ENCODE data around the gene MARK1.

MARK1 gene

DNA sequence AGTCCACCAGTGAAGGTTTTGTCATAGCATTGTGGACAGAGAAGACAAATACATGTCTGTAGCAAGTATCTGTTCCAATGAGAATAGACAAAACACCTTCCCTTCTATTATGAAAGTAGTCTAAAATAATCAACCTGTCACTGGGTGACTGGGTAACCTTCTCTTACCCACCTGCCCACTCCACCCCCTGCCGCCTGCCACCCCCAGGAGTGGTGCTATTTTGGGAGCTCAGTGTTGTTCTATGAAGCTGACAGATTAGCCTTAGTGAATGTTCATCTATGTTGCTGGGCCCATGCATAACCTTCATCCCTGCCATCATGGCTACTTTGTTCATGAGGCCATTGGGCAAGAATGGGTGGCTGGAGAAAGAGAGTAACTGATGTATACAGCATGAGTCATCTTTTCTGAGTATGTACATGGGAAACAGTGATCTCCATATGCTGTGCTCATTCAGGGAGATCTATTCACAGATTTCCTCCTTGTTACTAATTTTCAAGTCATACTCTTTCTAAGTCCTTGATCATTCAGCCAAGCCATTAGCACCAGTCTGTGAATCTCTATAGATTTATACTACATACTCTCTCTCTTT lies 24.8 kb downstream of the MARK1 start:
- Mint-ChIP-seq H3K27ac (no peak overlapping the region), H3K9me3 (no peaks in the 10 kb centered on the region), H3K36me3 (no peaks in the 10 kb centered on the region), H3K27me3 (peaks cover 8 to 10% of the 10 kb centered on the region in 2 donors), H3K4me1 (no peaks in the 10 kb centered on the region), H3K4me3 (no peak overlapping the region)
- ATAC-seq (replicated peaks): no peak
- DNase-seq: no peak

DNA sequence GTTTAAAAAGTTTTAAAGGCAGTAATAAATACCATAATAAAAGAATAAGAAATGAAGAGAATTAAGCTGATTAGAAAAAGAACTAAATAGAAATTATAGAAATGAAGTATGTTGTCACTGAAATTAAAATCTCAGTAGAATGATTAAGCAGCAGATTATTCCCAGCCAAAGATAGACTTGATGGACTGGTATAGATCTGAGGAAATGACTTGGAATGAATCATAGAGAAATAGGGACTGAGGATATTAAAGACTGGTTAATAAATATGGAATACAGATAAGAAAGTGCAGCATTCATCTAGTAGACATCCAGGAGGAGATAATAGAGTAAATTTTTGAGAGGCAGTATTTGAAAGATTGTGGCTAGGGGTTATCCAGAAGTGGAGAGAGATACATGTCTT lies 28.7 kb downstream of the MARK1 start:
- no peak for ATAC-seq (replicated peaks)
- no peaks in the 10 kb centered on the region for H3K36me3 Mint-ChIP-seq
- no peaks in the 10 kb centered on the region for H3K4me1 Mint-ChIP-seq
- DNase-seq: no peak
- H3K27me3 Mint-ChIP-seq: peaks cover 5 to 6% of the 10 kb centered on the region in 2 donors
- no peak overlapping the region for H3K4me3 Mint-ChIP-seq
- no peak overlapping the region for H3K27ac Mint-ChIP-seq
- no peaks in the 10 kb centered on the region for H3K9me3 Mint-ChIP-seq

DNA sequence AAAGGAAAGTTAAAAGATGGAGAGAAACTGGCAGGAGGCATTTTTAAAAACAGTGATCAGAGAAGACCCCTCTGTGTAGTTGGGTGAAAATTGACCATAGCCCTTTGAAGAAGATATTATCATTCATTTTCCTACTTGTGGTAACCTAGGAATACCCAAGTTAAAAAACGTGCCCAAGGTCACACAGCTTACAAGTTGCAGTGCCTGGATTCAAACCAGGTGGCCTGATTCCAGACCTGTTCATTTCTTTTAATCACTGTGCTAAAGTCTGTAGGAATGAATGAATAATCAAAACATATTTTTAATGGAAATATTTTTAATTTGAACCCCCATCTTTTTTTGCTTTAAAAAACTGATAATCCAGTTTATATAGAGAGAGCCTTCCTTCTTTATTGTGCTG lies 35.6 kb downstream of the MARK1 start:
- Mint-ChIP-seq H3K36me3 (no peaks in the 10 kb centered on the region), H3K27me3 (no peaks in the 10 kb centered on the region), H3K9me3 (no peaks in the 10 kb centered on the region), H3K27ac (no peak overlapping the region), H3K4me1 (no peaks in the 10 kb centered on the region), H3K4me3 (no peak overlapping the region)
- ATAC-seq (replicated peaks) (no peak), DNase-seq (no peak)

DNA sequence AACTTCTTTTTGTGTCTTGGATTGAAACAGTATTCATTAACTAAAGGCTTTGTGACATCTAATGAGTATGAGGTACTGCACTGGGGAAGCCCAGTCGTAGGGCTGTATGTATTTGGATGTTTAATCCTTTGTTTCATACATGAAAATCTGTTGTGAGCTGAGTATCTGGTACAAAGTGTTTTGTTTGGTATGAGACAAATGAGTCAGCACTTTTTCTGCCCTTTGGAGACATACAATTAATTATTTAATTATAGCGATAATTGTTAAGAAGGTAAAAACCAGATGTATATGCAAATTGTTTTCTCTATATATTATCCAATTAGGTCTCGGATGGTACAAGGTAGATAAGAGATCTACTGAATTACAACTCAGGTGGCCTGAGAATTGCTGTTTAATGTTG lies 36.3 kb downstream of the MARK1 start:
- H3K4me1 Mint-ChIP-seq: no peaks in the 10 kb centered on the region
- DNase-seq: no peak

DNA sequence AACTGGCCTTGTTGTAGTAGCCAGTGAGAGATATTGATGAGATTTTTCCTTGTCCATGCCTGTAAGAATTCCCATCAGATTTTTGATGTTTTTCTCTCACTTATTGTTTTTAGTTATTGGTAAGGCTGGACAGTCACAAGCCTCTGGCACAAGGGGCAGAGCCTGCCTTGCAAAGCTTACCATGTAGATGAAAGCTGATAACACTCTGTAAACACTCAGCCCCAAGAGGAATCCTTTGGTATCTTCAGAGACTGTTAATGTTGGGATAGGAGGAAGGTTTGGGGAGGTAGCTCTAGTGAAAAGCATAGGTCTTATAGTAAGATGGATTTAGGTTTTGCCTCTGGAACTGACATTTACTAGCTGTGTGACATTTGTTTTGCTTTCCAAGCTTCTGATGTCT lies 37.7 kb downstream of the MARK1 start:
- H3K9me3 Mint-ChIP-seq: no peaks in the 10 kb centered on the region

More for the DNA sequence above, 36.3 kb downstream of the MARK1 start:
- Mint-ChIP-seq H3K9me3 (no peaks in the 10 kb centered on the region), H3K27ac (no peak overlapping the region), H3K36me3 (no peaks in the 10 kb centered on the region), H3K4me3 (no peak overlapping the region), H3K27me3 (no peaks in the 10 kb centered on the region)
- ATAC-seq (replicated peaks): no peak

DNA sequence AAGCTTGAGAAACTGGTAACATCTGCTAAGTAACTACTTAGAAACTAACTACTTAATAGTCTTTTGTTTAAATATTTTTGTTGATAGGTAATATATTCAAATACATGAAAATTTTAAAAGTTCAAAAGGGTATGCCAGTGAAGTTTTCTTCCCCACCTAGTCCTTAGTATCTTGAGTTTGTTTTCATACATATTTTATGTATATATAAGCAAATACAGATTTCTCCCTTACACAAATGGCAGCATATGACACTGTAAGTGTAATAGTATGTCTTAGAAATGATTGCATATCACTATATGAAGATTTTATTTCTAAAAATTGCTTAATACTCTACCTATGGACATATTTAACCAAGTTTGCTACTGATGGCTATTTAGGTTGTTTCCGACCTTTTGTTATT lies 38.9 kb downstream of the MARK1 start:
- no peaks in the 10 kb centered on the region for H3K9me3 Mint-ChIP-seq
- no peak overlapping the region for H3K27ac Mint-ChIP-seq
- H3K36me3 Mint-ChIP-seq: no peaks in the 10 kb centered on the region
- no peaks in the 10 kb centered on the region for H3K4me1 Mint-ChIP-seq
- no peak for ATAC-seq (replicated peaks)
- no peak for DNase-seq
- H3K4me3 Mint-ChIP-seq: no peak overlapping the region
- peaks cover 6 to 7% of the 10 kb centered on the region in 2 donors for H3K27me3 Mint-ChIP-seq

More for the DNA sequence above, 37.7 kb downstream of the MARK1 start:
- peaks cover 0 to 7% of the 10 kb centered on the region in 2 donors for H3K27me3 Mint-ChIP-seq
- H3K36me3 Mint-ChIP-seq: no peaks in the 10 kb centered on the region
- H3K4me3 Mint-ChIP-seq: no peak overlapping the region
- H3K27ac Mint-ChIP-seq: no peak overlapping the region
- no peaks in the 10 kb centered on the region for H3K4me1 Mint-ChIP-seq
- ATAC-seq (replicated peaks) (no peak), DNase-seq (no peak)

DNA sequence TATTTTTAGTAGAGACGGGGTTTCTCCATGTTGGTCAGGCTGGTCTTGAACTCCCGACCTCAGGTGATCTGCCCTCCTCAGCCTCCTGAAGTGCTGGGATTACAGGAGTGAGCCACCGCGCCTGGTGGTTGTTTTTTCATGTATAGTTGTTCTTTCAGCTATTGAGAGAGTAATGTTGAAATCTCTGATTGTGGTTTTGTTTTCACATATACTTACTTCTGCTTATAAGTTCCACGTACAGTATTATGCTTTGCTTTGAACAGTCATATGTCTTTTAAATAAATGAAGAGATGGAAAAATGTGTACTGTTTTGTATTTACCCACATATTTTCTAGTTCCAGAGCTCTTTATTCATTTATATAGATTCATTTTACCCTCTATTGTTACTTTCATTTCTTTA lies 44.5 kb downstream of the MARK1 start:
- no peak for ATAC-seq (replicated peaks)
- Mint-ChIP-seq H3K4me1 (no peaks in the 10 kb centered on the region), H3K27ac (no peak overlapping the region), H3K36me3 (no peaks in the 10 kb centered on the region), H3K9me3 (peaks cover 6% of the 10 kb centered on the region in 2 donors), H3K27me3 (peaks cover 6 to 7% of the 10 kb centered on the region in 2 donors), H3K4me3 (no peak overlapping the region)
- no peak for DNase-seq

DNA sequence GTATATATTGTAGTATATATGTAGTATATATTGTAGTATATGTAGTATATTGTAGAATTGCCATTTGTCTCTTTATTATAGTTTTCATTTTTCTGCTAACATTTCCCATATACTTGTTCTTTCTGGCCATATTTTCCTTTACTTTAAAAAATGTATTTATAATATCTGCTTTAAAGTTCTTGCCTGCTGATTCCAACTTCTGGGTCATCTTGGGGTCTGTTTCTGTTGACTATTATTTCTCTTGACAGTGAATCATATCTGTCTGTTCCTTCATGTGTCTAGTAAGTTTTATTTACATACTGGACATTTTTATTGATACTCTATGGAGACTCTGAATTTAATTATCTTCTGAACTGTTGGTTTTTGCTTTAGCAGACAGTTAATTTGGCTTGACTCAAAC lies 45.9 kb downstream of the MARK1 start:
- Mint-ChIP-seq H3K4me1 (no peaks in the 10 kb centered on the region), H3K27me3 (peaks cover 6 to 10% of the 10 kb centered on the region in 2 donors), H3K27ac (no peak overlapping the region), H3K4me3 (no peak overlapping the region), H3K9me3 (peaks cover 6% of the 10 kb centered on the region in 2 donors), H3K36me3 (no peaks in the 10 kb centered on the region)
- ATAC-seq (replicated peaks) (no peak), DNase-seq (no peak)

DNA sequence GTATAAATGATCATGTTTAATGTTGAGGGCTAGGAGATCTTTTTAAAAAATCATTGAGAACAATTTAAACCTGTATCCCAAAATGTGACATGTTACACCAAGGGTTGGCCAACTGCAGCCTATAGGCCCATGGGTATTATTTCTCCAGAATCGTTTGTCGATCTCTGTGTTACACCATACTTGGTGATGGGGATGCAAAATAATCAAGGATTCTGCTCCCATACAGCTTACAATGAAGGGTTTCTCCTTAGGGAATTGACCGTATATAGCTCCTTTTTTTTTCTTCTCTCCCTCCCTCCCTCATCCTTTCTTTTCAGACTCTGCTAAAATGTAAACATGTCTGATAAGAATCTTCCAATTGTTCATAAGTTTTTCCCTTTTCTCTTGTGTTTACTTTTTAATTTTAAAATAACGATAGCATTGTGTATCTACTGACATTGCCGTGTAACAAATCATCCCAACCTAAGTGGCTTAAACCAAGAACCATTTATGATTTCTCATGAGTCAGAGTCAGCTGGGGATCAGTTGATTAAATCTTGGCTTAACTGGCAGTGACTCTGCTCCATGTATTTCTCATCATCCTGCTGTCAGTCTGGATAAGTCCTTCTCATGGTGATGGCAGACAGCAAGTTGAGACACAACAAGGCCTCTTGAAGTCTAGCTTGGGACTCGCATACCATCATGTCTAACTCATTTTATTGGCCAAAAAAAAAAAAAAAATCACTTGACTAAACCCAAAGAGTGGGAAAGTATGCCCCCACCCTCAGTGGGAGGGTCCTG lies 48.0 kb downstream of the MARK1 start:
- Mint-ChIP-seq H3K36me3 (no peaks in the 10 kb centered on the region), H3K9me3 (peaks cover 6% of the 10 kb centered on the region in 2 donors), H3K4me3 (no peak overlapping the region), H3K27ac (no peak overlapping the region), H3K27me3 (peaks cover 3 to 6% of the 10 kb centered on the region in 2 donors), H3K4me1 (no peaks in the 10 kb centered on the region)
- no peak for ATAC-seq (replicated peaks)
- DNase-seq: no peak

DNA sequence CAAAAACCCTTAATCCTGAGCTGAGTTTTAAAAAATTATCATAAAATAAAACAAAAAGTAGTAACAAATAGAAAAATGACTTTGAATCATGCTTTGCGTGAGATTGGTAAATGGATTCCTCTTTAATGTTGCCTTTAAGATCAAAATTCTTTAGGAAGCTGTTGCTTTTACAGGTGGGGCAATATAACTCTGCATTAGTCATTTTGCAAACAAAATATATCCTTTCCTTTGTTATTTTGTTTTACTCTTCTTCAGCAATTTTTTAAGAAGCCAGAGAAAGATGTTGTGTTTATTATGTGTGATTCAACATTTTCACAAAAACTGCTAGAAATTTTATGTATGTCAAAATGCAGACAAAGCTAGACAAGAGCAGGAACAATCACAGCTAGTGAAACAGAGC lies 50.0 kb downstream of the MARK1 start:
- H3K27me3 Mint-ChIP-seq: peaks cover 0 to 3% of the 10 kb centered on the region in 2 donors
- H3K9me3 Mint-ChIP-seq: peaks cover 6% of the 10 kb centered on the region in 2 donors
- no peak for ATAC-seq (replicated peaks)
- H3K27ac Mint-ChIP-seq: no peak overlapping the region
- no peaks in the 10 kb centered on the region for H3K4me1 Mint-ChIP-seq
- DNase-seq: no peak
- H3K4me3 Mint-ChIP-seq: no peak overlapping the region
- no peaks in the 10 kb centered on the region for H3K36me3 Mint-ChIP-seq

DNA sequence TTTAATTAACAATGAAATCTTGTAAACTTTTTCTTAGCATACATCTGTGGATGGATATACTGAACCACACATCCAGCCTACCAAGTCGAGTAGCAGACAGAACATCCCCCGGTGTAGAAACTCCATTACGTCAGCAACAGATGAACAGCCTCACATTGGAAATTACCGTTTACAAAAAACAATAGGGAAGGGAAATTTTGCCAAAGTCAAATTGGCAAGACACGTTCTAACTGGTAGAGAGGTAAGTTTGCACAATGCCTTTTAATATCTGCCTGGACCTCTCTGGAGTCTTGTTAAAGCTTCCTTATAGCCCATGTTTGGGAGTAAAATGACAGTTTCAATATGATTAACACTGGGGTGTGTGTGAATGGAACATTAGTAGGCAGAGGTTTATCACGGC lies 51.4 kb downstream of the MARK1 start:
- Mint-ChIP-seq H3K4me1 (no peaks in the 10 kb centered on the region), H3K36me3 (no peaks in the 10 kb centered on the region), H3K4me3 (no peak overlapping the region), H3K9me3 (peaks cover under 1 to 2% of the 10 kb centered on the region in 2 donors), H3K27ac (no peak overlapping the region), H3K27me3 (peaks cover 0 to 3% of the 10 kb centered on the region in 2 donors)
- no peak for ATAC-seq (replicated peaks)
- DNase-seq: no peak

DNA sequence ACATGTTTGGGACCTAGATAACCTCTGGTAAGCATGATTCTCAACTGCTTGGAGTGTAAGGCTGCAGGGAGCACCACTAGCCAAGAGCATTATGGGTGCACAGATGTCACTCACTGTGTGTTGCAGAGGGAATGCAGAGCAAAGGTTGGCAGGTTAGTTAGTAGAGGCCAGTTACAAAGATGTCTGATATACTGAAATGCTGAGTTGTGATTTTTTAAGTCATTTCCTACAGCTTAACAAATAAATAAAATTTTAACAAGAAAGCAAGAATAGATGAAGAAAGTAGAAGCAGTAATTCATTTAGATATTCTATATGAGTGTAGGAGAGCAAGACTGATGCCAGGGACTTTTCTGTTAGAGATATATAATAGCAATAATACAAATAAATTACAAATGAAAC lies 64.8 kb downstream of the MARK1 start:
- no peaks in the 10 kb centered on the region for H3K4me1 Mint-ChIP-seq
- no peak for ATAC-seq (replicated peaks)

DNA sequence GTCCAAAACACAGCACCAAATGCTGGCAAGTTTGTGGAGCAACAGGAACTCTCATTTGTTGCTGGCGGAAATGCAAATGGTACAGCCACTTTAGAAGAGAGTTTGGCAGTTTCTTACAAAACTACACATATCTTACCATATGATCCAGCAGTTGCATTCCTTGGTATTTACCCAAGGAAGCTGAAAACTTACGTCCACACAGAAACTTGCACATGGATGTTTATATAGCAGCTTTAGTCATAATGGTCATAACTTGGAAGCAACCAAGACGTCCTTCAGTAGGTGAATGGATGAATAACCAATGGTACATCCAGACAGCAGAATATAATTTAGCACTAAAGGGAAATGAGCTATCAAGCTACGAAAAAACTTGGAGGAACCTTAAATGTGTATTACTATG lies 66.4 kb downstream of the MARK1 start:
- Mint-ChIP-seq H3K27ac (no peak overlapping the region), H3K4me3 (no peak overlapping the region), H3K27me3 (peaks cover 0 to 8% of the 10 kb centered on the region in 2 donors), H3K4me1 (no peaks in the 10 kb centered on the region), H3K9me3 (peaks cover 0 to 3% of the 10 kb centered on the region in 2 donors), H3K36me3 (no peaks in the 10 kb centered on the region)
- DNase-seq (no peak), ATAC-seq (replicated peaks) (no peak)

More for the DNA sequence above, 64.8 kb downstream of the MARK1 start:
- Mint-ChIP-seq H3K27me3 (peaks cover 0 to 8% of the 10 kb centered on the region in 2 donors), H3K36me3 (no peaks in the 10 kb centered on the region), H3K27ac (no peak overlapping the region), H3K4me3 (no peak overlapping the region), H3K9me3 (peaks cover 0 to 3% of the 10 kb centered on the region in 2 donors)
- DNase-seq: no peak

DNA sequence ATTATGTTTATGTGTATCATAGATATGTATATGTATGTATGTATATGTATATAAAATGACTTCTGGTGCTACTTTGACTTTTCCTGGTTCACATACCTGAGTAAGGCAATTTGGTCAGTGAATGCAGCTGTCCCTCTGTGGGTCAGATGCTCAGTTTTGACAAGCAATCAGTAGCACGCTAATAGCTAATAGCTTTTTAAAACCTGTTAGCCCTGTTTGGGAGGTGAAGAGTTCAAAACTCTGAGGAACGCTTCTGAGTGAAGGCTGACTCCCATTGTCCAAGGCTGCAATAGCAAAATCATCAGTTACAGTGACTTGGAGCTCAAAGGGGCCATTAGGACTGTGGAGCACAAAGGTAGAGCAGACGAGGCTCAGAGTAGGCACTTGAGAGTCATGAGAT lies 67.2 kb downstream of the MARK1 start:
- ATAC-seq (replicated peaks) (no peak), DNase-seq (no peak)
- H3K27me3 Mint-ChIP-seq: peaks cover 0 to 8% of the 10 kb centered on the region in 2 donors
- no peaks in the 10 kb centered on the region for H3K36me3 Mint-ChIP-seq
- no peak overlapping the region for H3K4me3 Mint-ChIP-seq
- H3K4me1 Mint-ChIP-seq: no peaks in the 10 kb centered on the region
- no peak overlapping the region for H3K27ac Mint-ChIP-seq
- H3K9me3 Mint-ChIP-seq: peaks cover 0 to 3% of the 10 kb centered on the region in 2 donors

DNA sequence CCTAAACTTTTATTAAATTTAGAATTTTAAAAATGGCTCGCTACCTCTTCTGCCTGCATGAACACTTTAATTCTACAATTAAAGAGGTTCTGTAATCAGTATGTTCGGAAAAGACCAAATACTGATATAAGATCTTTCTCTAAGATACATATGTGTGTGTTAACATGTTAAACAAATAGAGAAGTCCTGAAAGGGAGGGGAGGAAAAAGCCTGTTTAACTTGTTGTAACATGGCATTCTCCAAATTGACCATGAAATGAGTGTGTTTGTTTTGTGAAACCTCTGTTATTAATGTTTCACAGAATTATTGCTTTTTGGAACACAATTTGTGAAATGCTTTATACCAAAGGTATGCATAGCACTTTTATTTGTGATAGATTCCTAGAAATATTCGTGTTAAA lies 77.0 kb downstream of the MARK1 start:
- H3K36me3 Mint-ChIP-seq: peaks cover 0 to 2% of the 10 kb centered on the region in 2 donors
- DNase-seq (no peak), ATAC-seq (replicated peaks) (no peak)
- H3K27me3 Mint-ChIP-seq: peaks cover 0 to 9% of the 10 kb centered on the region in 2 donors
- no peak overlapping the region for H3K4me3 Mint-ChIP-seq
- peaks cover 5 to 9% of the 10 kb centered on the region in 2 donors for H3K9me3 Mint-ChIP-seq
- H3K27ac Mint-ChIP-seq: no peak overlapping the region
- H3K4me1 Mint-ChIP-seq: no peaks in the 10 kb centered on the region

Measured in stimulated activated naive B cell treated with anti-CD40 and anti-IgM and Interleukin-4, amounts not matched to agents 10 μg/mL and 1 μg/mL and 100 μg/mL, for 72 hours (primary cell).